Kidney (tissue), 14 donors: ENCODE results near the gene PITX1. TPM values are rescaled to one million over a fixed set of nuclear protein-coding genes. Genes with fewer than 3 reads are reported as not detected.

ENCODE experiments used
- DNase-seq, 5 donors: peaks; one replicate each; pipeline ENCODE4 v3.0.0-alpha.2; 2013 to 2020
- FAIRE-seq: peaks from 2 replicates; lab custom pipeline; 2012; peaks lifted over from hg19 to GRCh38; lab: Jason Lieb, UNC
- H3K27ac ChIP-seq, 2 donors: one replicate each; pipeline ENCODE4 v1.7.0; 2013; ENCODE audit warnings: low read depth in 2 of 2, low read length in 2 of 2, inconsistent platforms in 1 of 2
- H3K27me3 ChIP-seq: one replicate; pipeline ENCODE4 v1.7.1; 2013; ENCODE audit warnings: low read length, inconsistent platforms; ENCODE audit not compliant: control insufficient read depth, insufficient read depth
- H3K36me3 ChIP-seq, 3 donors: one replicate each; pipeline versions ENCODE4 v1.7.0 to v1.7.1; 2013; ENCODE audit warnings: low read length in 3 of 3, control low read depth in 1 of 3, inconsistent platforms in 1 of 3; ENCODE audit not compliant: insufficient read depth in 3 of 3, control insufficient read depth in 2 of 3
- H3K4me1 ChIP-seq, 3 donors: one replicate each; pipeline versions ENCODE4 v1.7.0 to v1.7.1; 2013; ENCODE audit warnings: low read length in 3 of 3, inconsistent platforms in 1 of 3, low read depth in 1 of 3; ENCODE audit not compliant: control insufficient read depth in 2 of 3, insufficient read depth in 2 of 3
- H3K4me3 ChIP-seq, 3 donors: one replicate each; pipeline versions ENCODE4 v1.7.0 to v1.8.1; 2013; ENCODE audit warnings: low read length in 3 of 3, control low read depth in 1 of 3, inconsistent platforms in 1 of 3
- H3K9ac ChIP-seq, 3 donors: one replicate each; pipeline versions ENCODE4 v1.7.0 to v1.7.1; 2013; ENCODE audit warnings: low read length in 3 of 3, control low read depth in 1 of 3, inconsistent platforms in 1 of 3
- H3K9me3 ChIP-seq, 3 donors: one replicate each; pipeline versions ENCODE4 v1.7.0 to v1.7.1; 2013; ENCODE audit warnings: low read length in 3 of 3, control low read depth in 1 of 3, inconsistent platforms in 1 of 3; ENCODE audit not compliant: control insufficient read depth in 2 of 3, insufficient read depth in 1 of 3
- CTCF ChIP-seq: IDR thresholded peaks from 3 replicates; pipeline ENCODE4 v1.5.1; 2012; ENCODE audit warnings: mild to moderate bottlenecking, moderate library complexity, borderline replicate concordance; ENCODE audit not compliant: insufficient read depth; ENCODE audit errors: extremely low read depth
- intact Hi-C: fragments of 100-400 bp; cut with DNase I; formaldehyde crosslinking; loops from one replicate; pipeline ENCODE4 v1.11.1; 2022
- polyA plus RNA-seq: library from polyadenylated mRNA; stranded (reverse); fragments of 350-450 nt; fragmentation: Illumina TruSeq; extraction: RNeasy Lipid Tissue Mini Kit (QIAGEN cat#74804); gene quantifications from one replicate; pipeline ENCODE4 v1.2.3, GENCODE V29; 2014; ENCODE audit warnings: low read depth, low replicate concordance; ENCODE audit not compliant: insufficient read depth
- total RNA-seq: library from RNA; stranded (reverse); fragmentation: NEBNext Ultra II Directional; extraction: Animal tissue kit (Norgen Biotek cat#: 25700); gene quantifications from one replicate; pipeline ENCODE4 v1.2.1, GENCODE V29; 2021
- donor health status: control.
- donor health status: control.
- donor health status: control.
- donor health status: control.
- donor health status: control.
- donor health status: DM: yes; HTN: yes; CAD: no.
- donor health status: Normal renal cell carcinoma (clear cell type).

The PITX1 gene
- total and polyA plus RNA-seq, 2 donors from 2014 or later = not detected

- no peaks in the 10 kb centered on the region for H3K9me3 ChIP-seq
- H3K9ac ChIP-seq = no peak overlapping the region
- peaks cover 74% of the 10 kb centered on the region for H3K27me3 ChIP-seq
- TF ChIP-seq CTCF = no peak
- peaks cover 0 to 7% (median 2%) of the 10 kb centered on the region in 3 donors for H3K4me1 ChIP-seq
- H3K27ac ChIP-seq = no peak overlapping the region
- FAIRE-seq = no peak
- H3K4me3 ChIP-seq = no peak overlapping the region
- H3K36me3 ChIP-seq = no peaks in the 10 kb centered on the region
- peak in 1 of 5 donors; percentile 13 for DNase-seq
- intact Hi-C loops = no loop called here
Measured at GRCh38 chr5:135038205-135038812, 4.3 kb upstream of the PITX1 start.

GRCh38 chr5:135037519-135038204 lies 3.6 kb upstream of the PITX1 start:
- Histone ChIP-seq H3K9ac (no peak overlapping the region), H3K4me1 (peaks cover 0 to 9% (median 4%) of the 10 kb centered on the region in 3 donors), H3K27ac (no peak overlapping the region), H3K27me3 (peaks cover 74% of the 10 kb centered on the region), H3K4me3 (no peak overlapping the region), H3K9me3 (no peaks in the 10 kb centered on the region), H3K36me3 (no peaks in the 10 kb centered on the region)
- no peak for TF ChIP-seq CTCF
- FAIRE-seq (no peak), DNase-seq (peak in 1 of 5 donors; percentile 27)
- intact Hi-C loops = no loop called here

- Histone ChIP-seq H3K36me3 (no peaks in the 10 kb centered on the region), H3K4me3 (no peak overlapping the region), H3K27ac (no peak overlapping the region), H3K4me1 (peaks cover 0 to 9% (median 4%) of the 10 kb centered on the region in 3 donors), H3K9me3 (no peaks in the 10 kb centered on the region), H3K9ac (no peak overlapping the region), H3K27me3 (peaks cover 77% of the 10 kb centered on the region)
- TF ChIP-seq CTCF = no peak
- DNase-seq (peak in 1 of 5 donors; percentile 30), FAIRE-seq (no peak)
- intact Hi-C loops = no loop called here
Measured at GRCh38 chr5:135036405-135036804, 2.4 kb upstream of the PITX1 start.
